SK-N-SH (cell line): ENCODE results near the gene ADAMTSL1. TPM values are rescaled to one million over a fixed set of nuclear protein-coding genes. Genes with fewer than 3 reads are reported as not detected.
A peak's percentile ranks its signal among the peaks of the same experiment; 100 is the strongest.

Source experiments
- CTCF ChIA-PET: fragments of 300-600, 350-600 bp; formaldehyde crosslinking; extraction: SDS; loops from one replicate; lab custom pipeline; 2021; lab: Yijun Ruan, JAX
- POLR2A ChIA-PET: fragments of 350-600 bp; sonication (Branson Sonifier 250); formaldehyde crosslinking; extraction: SDS; loops from one replicate; lab custom pipeline; 2020; ENCODE audit warnings: antibody characterized with exemption, inconsistent platforms; lab: Yijun Ruan, JAX
- DNase-seq: peaks from one replicate; pipeline ENCODE4 v3.0.0; 2012
- H2AFZ ChIP-seq: fragments of 200-600 bp; sonication (generic); 2 replicates; pipeline ENCODE4 v1.8.1; 2016; ENCODE audit warnings: antibody characterized with exemption, mild to moderate bottlenecking, low read depth
- H3F3A ChIP-seq: fragments of 200-600 bp; sonication (generic); replicated peaks from 2 replicates; pipeline ENCODE3; 2016; ENCODE audit warnings: antibody characterized with exemption, mild to moderate bottlenecking; ENCODE audit not compliant: insufficient read depth
- H3K27ac ChIP-seq, 2 experiments: fragments of 200-500 bp in 1 of 2; fragments of 200-600 bp in 1 of 2; sonication (Bioruptor generic) in 1 of 2; sonication (generic), shearing (Covaris generic) in 1 of 2; 2 replicates each; pipeline versions ENCODE4 v1.5.1 to v1.6.1; 2014 to 2016; ENCODE audit warnings: low read depth in 2 of 2, inconsistent platforms in 1 of 2, low read length in 1 of 2, mild to moderate bottlenecking in 1 of 2, mixed read lengths in 1 of 2
- H3K27me3 ChIP-seq: fragments of 200-600 bp; sonication (generic), shearing (Covaris generic); 2 replicates; pipeline ENCODE4 v1.6.1; 2016; ENCODE audit warnings: mixed run types; ENCODE audit not compliant: insufficient read depth
- H3K36me3 ChIP-seq, 2 experiments: fragments of 200-500 bp in 1 of 2; fragments of 200-600 bp in 1 of 2; sonication (Bioruptor generic) in 1 of 2; sonication (generic) in 1 of 2; replicated peaks in 1 of 2; 2 replicates each; pipeline versions ENCODE3 to v1.5.1; 2014 to 2016; ENCODE audit warnings: low read length in 1 of 2, mild to moderate bottlenecking in 1 of 2; ENCODE audit not compliant: insufficient read depth in 2 of 2, control insufficient read depth in 1 of 2
- H3K4me1 ChIP-seq, 2 experiments: fragments of 200-500 bp in 1 of 2; fragments of 200-600 bp in 1 of 2; sonication (Bioruptor generic) in 1 of 2; sonication (generic), shearing (Covaris generic) in 1 of 2; 2 replicates each; pipeline versions ENCODE4 v1.5.1 to v1.6.1; 2014 to 2016; ENCODE audit warnings: low read depth in 1 of 2, low read length in 1 of 2, mixed run types in 1 of 2; ENCODE audit not compliant: insufficient read depth in 2 of 2, control insufficient read depth in 1 of 2
- H3K4me2 ChIP-seq: fragments of 200-600 bp; sonication (generic), shearing (Covaris generic); 2 replicates; pipeline ENCODE4 v1.6.1; 2017; ENCODE audit warnings: mixed run types
- H3K4me3 ChIP-seq, 2 experiments: fragments of 200-500 bp in 1 of 2; fragments of 200-600 bp in 1 of 2; sonication (Bioruptor generic) in 1 of 2; sonication (generic), shearing (Covaris generic) in 1 of 2; 2 replicates each; pipeline versions ENCODE4 v1.5.1 to v1.8.1; 2014 to 2016; ENCODE audit warnings: low read depth in 2 of 2, inconsistent platforms in 1 of 2, low read length in 1 of 2, mild to moderate bottlenecking in 1 of 2, mixed read lengths in 1 of 2, moderate library complexity in 1 of 2
- H3K79me2 ChIP-seq: fragments of 200-600 bp; sonication (generic); 2 replicates; pipeline ENCODE4 v1.8.1; 2017; ENCODE audit warnings: mild to moderate bottlenecking; ENCODE audit not compliant: insufficient read depth
- H3K9ac ChIP-seq: fragments of 200-600 bp; sonication (generic); 2 replicates; pipeline ENCODE4 v1.6.1; 2017; ENCODE audit warnings: mixed run types
- H3K9me2 ChIP-seq: fragments of 200-600 bp; sonication (generic); 2 replicates; pipeline ENCODE4 v1.6.1; 2017; ENCODE audit warnings: mixed run types
- H3K9me3 ChIP-seq: fragments of 200-600 bp; sonication (generic); 2 replicates; pipeline ENCODE4 v1.6.1; 2017; ENCODE audit warnings: mixed run types, mild to moderate bottlenecking, moderate library complexity
- H4K20me1 ChIP-seq: fragments of 200-600 bp; sonication (generic); 2 replicates; pipeline ENCODE4 v1.6.1; 2017; ENCODE audit warnings: mild to moderate bottlenecking, mixed run types; ENCODE audit not compliant: insufficient read depth
- CTCF ChIP-seq: fragments of 200-600 bp; sonication (generic); IDR thresholded peaks from 2 replicates; pipeline ENCODE4 v1.6.1; 2017; ENCODE audit warnings: antibody characterized with exemption, mild to moderate bottlenecking, moderate library complexity
- ELF1 ChIP-seq: IDR thresholded peaks from 2 replicates; pipeline ENCODE4 v1.4.0; 2012
- EZH2phosphoT487 ChIP-seq: fragments of 200-600 bp; sonication (generic); IDR thresholded peaks from 2 replicates; pipeline ENCODE4 v1.6.1; 2017; ENCODE audit warnings: low read depth, mixed run types, mild to moderate bottlenecking, antibody characterized with exemption, moderate library complexity, borderline replicate concordance
- FOSL2 ChIP-seq: IDR thresholded peaks from 2 replicates; pipeline ENCODE4 v1.4.0; 2012; ENCODE audit warnings: low read depth, mild to moderate bottlenecking, moderate library complexity, borderline replicate concordance
- FOXJ3 ChIP-seq: sonication (generic); formaldehyde crosslinking; IDR thresholded peaks from 2 replicates; pipeline ENCODE4 v1.5.1; 2020; ENCODE audit warnings: mild to moderate bottlenecking, missing genetic modification reagents
- GABPA ChIP-seq: IDR thresholded peaks from 2 replicates; pipeline ENCODE4 v1.4.0; 2012; ENCODE audit warnings: low read depth, mild to moderate bottlenecking
- IRF3 ChIP-seq: fragments of 150-350 bp; IDR thresholded peaks from 2 replicates; pipeline ENCODE4 v1.6.1; 2016; ENCODE audit warnings: mild to moderate bottlenecking, low read depth, low read length
- JUND ChIP-seq: IDR thresholded peaks from 2 replicates; pipeline ENCODE4 v1.4.0; 2012
- MAX ChIP-seq: IDR thresholded peaks from 2 replicates; pipeline ENCODE4 v1.4.0; 2012; ENCODE audit warnings: low read depth
- NFIC ChIP-seq: IDR thresholded peaks from 2 replicates; pipeline ENCODE4 v1.4.0; 2012; ENCODE audit warnings: borderline replicate concordance
- NRF1 ChIP-seq: IDR thresholded peaks from 2 replicates; pipeline ENCODE4 v1.6.1; 2012; ENCODE audit warnings: low read depth, mild to moderate bottlenecking, low read length
- POLR2AphosphoS5 ChIP-seq: IDR thresholded peaks from 2 replicates; pipeline ENCODE4 v1.6.1; 2012; ENCODE audit warnings: low read depth, low read length
- RAD21 ChIP-seq: IDR thresholded peaks from 2 replicates; pipeline ENCODE4 v1.6.1; 2012; ENCODE audit warnings: mild to moderate bottlenecking, low read length
- RCOR1 ChIP-seq: fragments of 150-350 bp; IDR thresholded peaks from 2 replicates; pipeline ENCODE4 v1.6.1; 2017; ENCODE audit warnings: antibody characterized with exemption, low read length
- REST ChIP-seq: IDR thresholded peaks from 2 replicates; pipeline ENCODE4 v1.6.1; 2012; ENCODE audit warnings: mild to moderate bottlenecking, low read depth, low read length, moderate library complexity
- RFX5 ChIP-seq: IDR thresholded peaks from 2 replicates; pipeline ENCODE4 v1.6.1; 2012; ENCODE audit warnings: mild to moderate bottlenecking, improper control_type of control experiment, low read length
- SIN3A ChIP-seq: IDR thresholded peaks from 2 replicates; pipeline ENCODE4 v1.6.1; 2012; ENCODE audit warnings: low read depth, mild to moderate bottlenecking, low read length, moderate library complexity, borderline replicate concordance
- TAF1 ChIP-seq: IDR thresholded peaks from 2 replicates; pipeline ENCODE4 v1.6.1; 2012; ENCODE audit warnings: low read depth, mild to moderate bottlenecking, low read length, moderate library complexity, borderline replicate concordance
- TEAD4 ChIP-seq: IDR thresholded peaks from 2 replicates; pipeline ENCODE4 v1.4.0; 2012; ENCODE audit warnings: mild to moderate bottlenecking, borderline replicate concordance; ENCODE audit not compliant: insufficient read depth
- USF2 ChIP-seq: fragments of 150-350 bp; IDR thresholded peaks from 2 replicates; pipeline ENCODE4 v1.6.1; 2017; ENCODE audit warnings: antibody characterized with exemption, low read length, low read depth, borderline replicate concordance
- WGBS: methylation state at CpG from one replicate; pipeline ENCODE4 v1.1.6; 2017; ENCODE audit warnings: low lambda C conversion rate; 5-methylcytosine and 5-hydroxymethylcytosine counted together
- polyA plus RNA-seq, 3 experiments: library from polyadenylated mRNA; depleted of rRNA; stranded (reverse); fragments of >200 nt; gene quantifications; 2 replicates each; pipeline ENCODE4 v1.2.3, GENCODE V29; 2012

ADAMTSL1 gene
- polyA plus RNA-seq, 1 of the 3 experiments (the other 2 are of a cell fraction), result 114 TPM

GRCh38 chr9:18502546-18502945 lies 28.6 kb downstream of the ADAMTSL1 start:
- Histone ChIP-seq H2AFZ (no peak overlapping the region), H3K4me3 (no peak overlapping the region; a peak in 2 of 4 replicates), H3K9me2 (no peaks in the 10 kb centered on the region), H4K20me1 (no peaks in the 10 kb centered on the region), H3K79me2 (peaks cover 100% of the 10 kb centered on the region), H3K27me3 (no peaks in the 10 kb centered on the region), H3K4me2 (peak overlapping the region; percentile 58), H3K27ac (peak overlapping the region in 1 of 2 experiments; percentile 51; a peak in 2 of 4 replicates), H3K9me3 (no peaks in the 10 kb centered on the region), H3K36me3 (peaks cover 0 to 46% of the 10 kb centered on the region in 2 experiments), H3F3A (peaks cover 4% of the 10 kb centered on the region), H3K4me1 (peaks cover 3 to 13% of the 10 kb centered on the region in 2 experiments; a peak in 2 of 4 replicates), H3K9ac (peak overlapping the region; percentile 29; the same call in 1 of the 2 replicates)
- TF ChIP-seq NFIC, result no peak
- no peak for TF ChIP-seq USF2
- TF ChIP-seq EZH2phosphoT487, result no peak
- TF ChIP-seq GABPA, result no peak
- TF ChIP-seq SIN3A, result no peak
- TF ChIP-seq JUND, result no peak
- no peak for TF ChIP-seq TAF1
- no peak for TF ChIP-seq ELF1
- no peak for TF ChIP-seq NRF1
- POLR2A ChIA-PET, result no interaction called here
- CTCF ChIA-PET, result interaction anchor here (1.2 kb wide), 1 partner anchor 61 kb away, joined by 3 read pairs; no protein-coding TSS in a partner anchor
- DNase-seq, result no peak
- 50% methylated on average over 3 of the region's 3 CpGs for WGBS

GRCh38 chr9:18504707-18505106 lies 30.8 kb downstream of the ADAMTSL1 start:
- H2AFZ ChIP-seq, result no peak overlapping the region
- POLR2A ChIA-PET, result no interaction called here
- no peak overlapping the region for H3K4me3 ChIP-seq
- DNase-seq, result no peak
- no peaks in the 10 kb centered on the region for H3K9me2 ChIP-seq
- peaks cover 7% of the 10 kb centered on the region for H3F3A ChIP-seq
- WGBS, result 95% methylated on average over 14 of the region's 14 CpGs
- H3K79me2 ChIP-seq, result peaks cover 95% of the 10 kb centered on the region
- no peaks in the 10 kb centered on the region for H3K9me3 ChIP-seq
- no peaks in the 10 kb centered on the region for H3K27me3 ChIP-seq
- no peak overlapping the region for H3K4me2 ChIP-seq
- peaks cover 0 to 5% of the 10 kb centered on the region in 2 experiments; a peak in 1 of 4 replicates for H3K4me1 ChIP-seq
- CTCF ChIA-PET, result no interaction called here
- no peak overlapping the region for H3K9ac ChIP-seq
- H4K20me1 ChIP-seq, result no peaks in the 10 kb centered on the region
- peaks cover 0 to 58% of the 10 kb centered on the region in 2 experiments for H3K36me3 ChIP-seq
- no peak overlapping the region for H3K27ac ChIP-seq
- no peak for TF ChIP-seq RAD21
- no peak for TF ChIP-seq ELF1
- no peak for TF ChIP-seq CTCF
- TF ChIP-seq NRF1, result no peak
- no peak for TF ChIP-seq FOXJ3 (CRISPR knock-in tag)
- TF ChIP-seq REST, result no peak
- TF ChIP-seq JUND, result no peak
- no peak for TF ChIP-seq GABPA
- TF ChIP-seq RCOR1, result no peak
- no peak for TF ChIP-seq TEAD4
- no peak for TF ChIP-seq SIN3A
- TF ChIP-seq FOSL2, result no peak
- TF ChIP-seq MAX, result no peak
- no peak for TF ChIP-seq TAF1
- TF ChIP-seq RFX5, result no peak
- TF ChIP-seq IRF3, result no peak
- TF ChIP-seq POLR2AphosphoS5, result no peak
